Activated effector memory CD4-positive, alpha-beta T cell treated with anti-CD3 and anti-CD28 coated beads, Interleukin-2, amount 50 U/mL, for 16 hours (primary cell): ENCODE data around the gene KPNA4.
"Not testable (repeated sequence)": the region's sequence is repeated elsewhere in the genome, so short reads cannot be mapped to it uniquely, and the experiment has no call there.

Experiments
- DNase-seq: peaks from one replicate; pipeline ENCODE4 v3.0.0-alpha.2; 2020

Gene KPNA4

DNA sequence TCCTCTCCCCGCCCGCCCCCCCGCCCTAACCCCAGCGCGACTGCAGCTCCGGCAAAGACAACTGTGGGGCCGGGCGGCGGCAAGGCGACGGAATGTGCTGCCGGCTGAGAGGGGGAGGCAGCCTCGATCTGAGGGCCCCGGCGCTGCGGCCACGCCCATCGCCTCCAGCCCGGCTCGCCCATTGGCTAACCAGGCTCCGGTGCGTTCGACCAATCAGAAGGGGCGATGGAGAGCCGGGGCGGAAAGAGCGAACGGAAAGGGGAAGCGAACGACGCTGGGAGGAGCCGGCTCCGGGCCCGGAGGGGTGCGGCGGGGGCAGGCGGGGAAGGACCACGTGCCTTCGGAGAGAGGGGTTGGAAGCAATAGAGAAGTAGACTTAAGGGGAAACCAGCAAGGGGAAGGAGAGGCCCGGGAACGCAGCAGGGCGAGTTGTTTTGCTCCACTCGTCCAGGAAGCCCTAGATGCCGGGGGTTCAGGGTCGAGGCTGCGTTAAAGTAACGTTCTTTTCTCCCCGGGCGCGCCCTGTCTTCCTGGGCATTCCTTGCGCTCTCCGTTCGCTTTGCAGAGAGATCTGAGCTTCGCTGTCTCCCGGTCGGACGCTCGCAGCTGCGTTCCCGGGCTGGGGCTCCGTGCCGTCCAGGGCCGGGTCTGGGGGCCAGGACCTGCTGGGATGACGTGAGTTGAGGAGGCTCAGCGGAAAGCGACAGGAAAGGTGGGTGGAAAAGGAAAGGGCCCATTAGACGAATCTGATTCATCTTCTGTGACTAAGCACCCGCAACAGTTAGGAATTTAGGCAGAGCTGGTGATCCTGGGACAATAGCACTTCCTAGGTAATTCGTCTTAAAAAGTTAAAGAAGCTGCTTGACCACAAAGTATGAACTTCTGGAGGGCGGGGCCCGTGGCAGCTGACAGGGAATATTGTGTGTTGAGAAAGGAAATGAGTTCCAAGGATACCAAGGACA lies at the start of gene KPNA4:
KPNA4 (minus strand) TSS at position 130 of the 962 bp plus-strand sequence. CDS start 289 bp downstream, outside the sequence.
- DNase-seq, result peak; percentile 99

GRCh38 chr3:160613661-160614060 lies 48.3 kb upstream of the KPNA4 start:
- DNase-seq, result no peak

- no peak for DNase-seq
Observed at GRCh38 chr3:160612386-160613075, 47.2 kb upstream of the KPNA4 start.

DNA sequence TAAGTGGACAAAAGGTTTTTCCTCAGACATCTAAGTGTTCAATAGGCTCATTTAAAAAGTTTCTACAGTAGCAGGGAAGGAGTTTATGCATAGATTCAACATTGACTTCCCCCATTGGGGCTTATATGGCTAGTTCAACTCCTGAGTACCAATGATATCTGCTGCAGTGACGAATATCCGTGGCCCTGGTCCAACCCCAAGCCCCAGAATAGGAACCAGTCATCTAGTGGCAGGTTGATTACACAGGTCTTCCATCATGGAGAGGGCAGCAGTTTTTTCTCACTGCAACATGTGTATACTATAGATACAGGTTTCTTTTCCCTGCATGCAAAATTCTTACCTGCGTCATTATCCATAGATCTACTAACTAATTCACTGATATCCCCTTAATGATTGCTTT lies 45.8 kb upstream of the KPNA4 start:
- DNase-seq, result no peak

GRCh38 chr3:160608870-160609269 lies 43.5 kb upstream of the KPNA4 start:
- no peak for DNase-seq

GRCh38 chr3:160607826-160608225 lies 42.5 kb upstream of the KPNA4 start:
- no peak for DNase-seq

DNA sequence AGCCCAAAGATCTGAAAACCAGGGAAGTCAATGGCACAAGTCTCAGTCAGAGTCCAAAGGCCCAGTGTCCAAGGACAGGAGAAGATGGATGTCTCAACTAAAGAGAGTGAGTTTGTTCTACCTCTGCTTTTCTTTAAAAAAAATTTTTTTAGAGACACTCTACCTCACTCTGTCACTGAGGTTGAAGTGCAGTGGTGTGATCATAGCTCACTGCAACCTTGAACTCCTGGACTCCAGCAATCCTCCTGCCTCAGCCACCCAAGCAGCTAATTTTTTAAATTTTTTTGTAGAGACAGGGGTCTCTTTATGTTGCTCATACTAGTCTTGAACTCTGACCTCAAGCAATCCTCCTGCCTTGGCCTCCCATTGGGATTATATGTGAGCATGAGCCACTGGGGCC lies 39.9 kb upstream of the KPNA4 start:
- no peak for DNase-seq

- not testable (repeated sequence) for DNase-seq
Observed at GRCh38 chr3:160603845-160604244, 38.5 kb upstream of the KPNA4 start.

- no peak for DNase-seq
Observed at GRCh38 chr3:160602259-160602658, 36.9 kb upstream of the KPNA4 start.

DNA sequence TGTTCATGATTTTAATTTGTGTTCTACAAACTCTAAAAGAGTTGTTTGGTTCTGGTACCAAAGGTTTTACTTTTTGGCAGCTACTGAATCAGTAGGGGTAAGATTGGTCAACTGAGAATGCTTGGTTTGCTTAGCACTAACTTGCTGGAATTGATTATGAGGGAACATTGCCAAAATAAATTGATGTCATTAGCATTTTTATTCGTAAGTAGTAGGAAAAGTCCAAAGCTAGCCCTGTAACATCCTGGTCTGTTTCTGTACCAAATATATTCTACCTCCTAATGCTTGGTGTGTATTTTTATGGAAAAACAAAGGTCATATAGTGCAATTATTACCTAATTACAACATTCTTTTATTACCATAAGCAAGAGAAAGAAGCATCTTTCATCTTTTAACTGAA lies 35.9 kb upstream of the KPNA4 start:
- DNase-seq, result no peak

DNA sequence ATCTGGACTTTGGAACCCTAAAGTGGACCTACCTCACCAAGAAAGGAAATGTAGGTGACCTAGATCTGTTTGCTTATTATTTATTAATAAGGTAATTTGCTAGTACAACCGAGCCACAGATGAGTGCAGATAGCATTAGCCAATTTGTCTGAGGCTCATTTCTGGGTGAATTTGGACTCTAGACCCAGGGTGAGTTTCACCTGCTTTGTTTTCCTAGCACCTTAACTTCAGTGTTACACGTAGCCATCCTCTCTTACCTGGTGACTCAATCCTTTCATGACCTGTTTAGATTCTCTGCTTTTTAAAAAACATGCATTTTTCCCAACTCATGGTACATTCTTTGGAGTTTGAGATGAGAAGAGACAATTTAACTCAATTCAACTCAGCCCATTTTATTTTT lies 33.5 kb upstream of the KPNA4 start:
- no peak for DNase-seq

GRCh38 chr3:160588023-160588422 lies 22.7 kb upstream of the KPNA4 start:
- no peak for DNase-seq

DNA sequence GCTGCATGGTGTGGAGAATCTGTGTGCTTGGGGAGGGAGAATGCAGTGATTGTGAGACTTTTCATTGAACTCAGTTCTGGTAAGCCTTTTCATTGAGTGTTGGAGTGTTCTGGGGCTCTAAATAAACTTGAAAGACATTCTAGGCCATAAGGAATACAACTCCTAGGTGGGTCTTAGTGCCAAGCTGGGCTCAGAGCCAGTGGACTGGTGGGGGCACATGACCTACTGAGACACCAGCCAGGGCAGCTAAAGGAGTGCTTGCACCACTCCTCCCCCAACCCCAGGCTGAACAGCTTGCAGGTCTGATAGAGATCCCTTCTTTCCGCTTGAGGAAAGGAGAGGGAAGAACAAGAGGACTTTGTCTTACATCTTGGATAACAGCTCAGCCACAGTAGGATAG lies 21.7 kb upstream of the KPNA4 start:
- no peak for DNase-seq

DNA sequence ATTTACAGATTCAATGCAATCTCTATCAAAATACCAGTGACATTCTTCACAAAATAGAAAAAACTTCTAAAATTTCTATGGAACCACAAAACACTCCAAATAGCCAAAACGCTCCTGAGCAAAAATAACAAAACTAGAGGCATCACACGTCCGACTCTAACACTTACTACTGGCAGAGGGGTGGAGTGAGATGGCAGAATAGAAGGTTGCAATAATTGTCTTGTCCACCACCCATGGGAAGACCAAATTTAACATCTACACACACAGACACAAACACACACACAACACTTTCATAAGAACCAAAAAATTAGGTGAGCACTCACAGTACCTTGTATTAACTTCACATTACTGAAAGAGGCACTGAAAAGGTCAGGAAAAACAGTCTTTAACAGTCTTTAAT lies 21.3 kb upstream of the KPNA4 start:
- no peak for DNase-seq

DNA sequence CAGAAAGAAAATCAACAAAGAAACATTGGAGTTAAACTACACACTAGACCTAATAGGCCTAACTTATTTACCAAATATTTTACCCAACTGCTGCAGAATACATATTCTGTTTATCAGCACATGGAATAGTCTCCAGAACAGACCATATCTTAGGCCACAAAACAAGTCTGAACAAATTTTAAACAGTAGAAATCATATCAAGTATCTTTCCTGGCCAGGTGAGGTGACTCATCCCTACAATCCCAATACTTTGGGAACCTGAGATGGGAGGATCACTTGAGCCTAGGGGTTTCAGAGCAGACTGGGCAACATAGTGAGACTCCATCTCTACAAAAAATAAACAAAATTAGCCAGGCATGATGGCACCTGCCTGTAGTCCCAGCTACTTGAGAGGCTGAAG lies 18.1 kb upstream of the KPNA4 start:
- no peak for DNase-seq

GRCh38 chr3:160580938-160581337 lies 15.6 kb upstream of the KPNA4 start:
- no peak for DNase-seq

DNA sequence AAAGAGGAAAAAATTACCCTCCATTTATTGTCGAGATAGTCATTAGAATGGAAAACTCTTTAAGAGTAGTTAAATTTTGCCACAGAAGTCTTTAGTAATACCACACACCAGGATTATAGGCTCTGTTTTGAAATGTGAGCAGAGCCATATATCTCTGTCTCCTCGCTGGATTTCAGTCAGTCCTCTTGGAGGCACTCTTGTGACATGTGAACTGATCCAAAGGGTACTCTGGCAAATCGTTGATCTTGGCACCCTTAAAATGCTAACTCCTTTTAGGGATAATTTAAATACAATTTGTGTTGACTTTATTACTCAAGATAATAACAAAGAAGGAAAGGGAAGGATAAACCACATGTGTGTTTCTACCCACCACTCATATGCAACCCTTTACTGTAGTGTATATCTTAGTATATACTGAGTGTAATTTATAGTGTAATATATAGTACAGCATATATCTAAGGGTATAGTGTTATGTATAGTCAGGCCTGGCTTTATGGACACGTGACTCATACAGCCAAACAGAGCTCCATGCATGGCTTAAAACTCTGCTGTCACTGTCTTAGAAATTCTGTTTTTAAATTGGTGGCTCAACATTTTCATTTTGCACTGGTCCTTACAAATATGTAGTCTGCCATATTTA lies 12.3 kb upstream of the KPNA4 start:
- no peak for DNase-seq

DNA sequence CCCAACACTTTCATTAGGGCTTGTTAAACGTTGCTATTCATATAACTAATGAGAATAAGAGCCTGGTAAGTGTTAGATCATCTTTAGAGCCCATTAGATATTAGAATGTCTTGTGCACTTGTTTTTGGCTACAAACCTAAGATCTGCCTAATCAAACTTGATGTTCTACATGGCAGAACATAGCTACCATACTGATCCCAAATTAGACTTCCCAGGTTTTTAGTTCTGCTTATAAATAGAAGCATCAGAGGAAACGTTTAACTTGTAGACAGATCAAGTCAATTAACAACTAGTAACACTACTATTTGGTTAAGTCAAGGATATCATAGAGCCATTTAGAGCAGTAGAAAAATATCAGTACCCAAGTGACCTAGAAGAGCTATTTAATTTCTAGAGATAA lies 11.7 kb upstream of the KPNA4 start:
- no peak for DNase-seq

GRCh38 chr3:160576621-160577020 lies 11.2 kb upstream of the KPNA4 start:
- DNase-seq, result no peak

- DNase-seq, result no peak
Observed at GRCh38 chr3:160575589-160575988, 10.2 kb upstream of the KPNA4 start.

- DNase-seq, result no peak
Observed at GRCh38 chr3:160574636-160575035, 9.3 kb upstream of the KPNA4 start.

GRCh38 chr3:160573955-160574525 lies 8.7 kb upstream of the KPNA4 start:
- DNase-seq, result not testable (repeated sequence)
